ENCODE data around the gene STXBP5.

GRCh38 chr6:147158881-147159280 is 45.3 kb upstream of the STXBP5 start:
- TF ChIP-seq CTCF (IDR thresholded peaks at IDR 0.05) (no peak), POLR2A (IDR thresholded peaks at IDR 0.05) (no peak)

Measured in lower leg skin (tissue), 3 donors.